Eye (tissue), 1 donor: Measurements from ENCODE around the gene YPEL3.
"Not testable (repeated sequence)": the region's sequence is repeated elsewhere in the genome, so short reads cannot be mapped to it uniquely, and the experiment has no call there.

Experiments
- DNase-seq: peaks from one replicate; pipeline ENCODE4 v3.0.0-alpha.2; 2015

YPEL3 gene

DNA sequence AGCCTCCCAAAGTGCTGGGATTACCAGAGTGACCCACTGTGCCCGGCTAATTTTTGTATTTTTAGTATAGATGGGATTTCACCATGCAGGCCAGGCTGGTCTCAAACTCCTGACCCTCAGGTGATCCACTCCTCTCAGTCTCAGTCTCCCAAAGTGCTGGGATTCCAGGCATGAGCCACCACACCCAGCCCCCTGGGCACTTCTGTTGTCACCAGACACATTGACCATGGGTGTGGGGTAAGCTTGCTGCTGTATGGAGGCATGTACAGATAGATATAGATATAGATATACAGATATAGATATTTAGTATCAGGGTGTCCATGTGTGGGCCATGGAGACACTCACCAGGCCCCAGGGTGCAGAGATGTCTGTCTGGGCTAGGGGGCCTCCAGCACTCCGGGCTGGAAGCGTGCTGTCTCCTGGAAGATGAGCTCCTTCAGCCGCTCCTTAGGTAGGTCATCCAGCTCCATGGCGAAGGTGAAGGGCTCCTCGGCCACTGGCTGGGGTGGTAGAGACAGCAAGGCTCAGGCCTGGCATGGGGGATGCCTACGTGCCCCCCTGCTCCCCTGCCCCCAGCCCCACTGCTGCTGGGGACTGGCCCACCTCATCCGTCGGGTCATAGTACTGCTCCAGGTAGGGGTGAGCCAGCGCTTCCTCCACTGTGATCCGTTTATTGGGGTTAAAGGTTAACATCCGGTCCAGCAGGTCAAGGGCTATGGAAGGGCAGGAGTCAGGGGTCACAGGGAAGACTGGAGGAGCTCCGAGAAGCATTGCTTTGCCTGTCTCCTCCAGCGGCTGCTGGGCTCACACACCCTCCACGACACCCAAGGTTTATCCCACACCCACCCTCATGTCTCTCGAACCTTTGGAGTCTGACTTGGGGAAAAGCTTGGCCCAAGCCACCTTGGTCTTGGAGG is 20.5 kb upstream of the YPEL3 start:
- DNase-seq: no peak

DNA sequence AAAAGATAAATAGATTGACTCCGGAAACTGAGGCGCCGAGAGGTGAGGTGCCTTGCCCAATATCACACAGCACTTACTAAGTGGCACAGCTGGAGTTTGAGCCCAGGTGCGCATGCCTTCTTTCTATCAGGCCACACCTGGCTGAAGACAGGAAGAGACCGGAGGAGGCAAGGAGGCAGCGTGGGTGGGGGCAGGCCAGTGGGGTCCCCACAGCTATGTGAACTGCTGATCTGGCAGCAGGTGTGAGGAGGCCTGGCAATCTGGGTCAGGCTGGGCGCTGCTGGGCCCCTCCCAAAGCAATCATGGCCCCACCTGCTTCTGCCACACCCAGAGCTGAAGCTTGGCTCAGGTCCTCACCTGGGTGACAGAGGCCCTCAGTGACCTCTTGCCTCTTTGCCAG is 19.2 kb upstream of the YPEL3 start:
- no peak for DNase-seq

DNA sequence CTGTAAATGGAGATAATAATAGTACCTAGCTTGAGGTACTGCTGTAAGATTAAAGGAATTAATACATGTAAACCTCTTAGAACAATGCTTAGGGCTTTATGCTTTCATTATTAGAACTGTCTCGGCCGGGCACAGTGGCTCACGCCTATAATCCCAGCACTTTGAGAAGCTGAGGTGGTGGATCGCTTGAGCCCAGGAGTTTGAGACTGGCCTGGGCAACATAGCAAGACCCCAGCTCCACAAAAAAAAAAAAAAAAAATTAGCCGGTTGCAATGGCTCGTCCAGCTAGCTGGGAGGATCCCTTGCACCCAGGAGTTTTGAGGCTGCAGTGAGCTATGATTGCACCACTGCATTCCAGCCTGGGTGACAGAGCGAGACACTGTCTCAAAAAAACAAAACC is 18.8 kb upstream of the YPEL3 start:
- DNase-seq: not testable (repeated sequence)

DNA sequence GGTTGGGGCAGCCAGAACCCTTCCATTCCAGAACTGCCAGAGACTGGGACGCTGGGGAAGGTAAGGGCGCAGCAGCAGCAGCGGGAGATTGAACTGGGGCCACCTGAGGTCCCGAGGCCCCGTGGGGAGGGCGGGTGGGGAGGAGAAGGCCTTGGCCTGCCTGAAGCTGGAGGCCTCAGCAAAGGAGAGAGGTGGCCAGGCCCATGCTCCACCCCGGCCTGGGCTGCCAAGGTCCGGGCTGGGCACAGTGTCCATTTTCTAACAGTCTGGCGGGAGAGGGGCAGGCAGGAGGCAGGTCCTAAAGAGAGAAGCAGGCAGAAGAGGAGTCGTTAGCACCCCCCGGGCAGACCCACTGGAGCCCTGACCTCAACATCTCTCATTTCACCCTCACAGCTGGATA is 18.4 kb upstream of the YPEL3 start:
- no peak for DNase-seq

DNA sequence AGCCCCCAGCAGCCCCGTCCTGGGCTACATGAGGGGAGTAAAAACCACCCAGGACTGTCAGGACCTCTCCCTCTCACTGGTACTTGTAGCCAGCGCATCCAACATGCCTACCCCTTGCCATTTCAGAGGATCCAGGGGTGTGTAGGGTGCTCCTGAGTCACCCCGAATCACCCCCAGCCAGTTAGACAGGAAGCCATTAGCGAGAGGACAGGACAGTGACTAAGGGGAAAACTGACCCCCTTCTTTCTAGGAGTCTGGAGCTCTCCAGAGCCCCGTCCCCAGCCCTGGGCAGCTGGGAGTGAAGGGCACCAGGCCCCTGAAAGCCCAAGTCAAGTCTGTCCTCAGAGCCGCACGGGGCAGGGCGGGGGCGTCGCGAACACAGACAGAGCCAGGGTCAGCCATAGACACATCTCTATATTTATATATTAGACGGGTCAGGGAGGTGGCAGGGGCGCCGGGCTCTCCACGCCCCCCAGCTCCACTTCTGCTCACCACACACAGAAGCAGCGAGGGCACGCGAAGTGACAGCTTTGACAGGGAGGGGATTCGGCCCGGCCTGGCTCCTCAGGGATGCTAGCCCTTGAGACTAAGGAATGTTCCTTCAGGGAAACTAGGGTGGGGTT is 17.8 kb upstream of the YPEL3 start:
- no peak for DNase-seq

DNA sequence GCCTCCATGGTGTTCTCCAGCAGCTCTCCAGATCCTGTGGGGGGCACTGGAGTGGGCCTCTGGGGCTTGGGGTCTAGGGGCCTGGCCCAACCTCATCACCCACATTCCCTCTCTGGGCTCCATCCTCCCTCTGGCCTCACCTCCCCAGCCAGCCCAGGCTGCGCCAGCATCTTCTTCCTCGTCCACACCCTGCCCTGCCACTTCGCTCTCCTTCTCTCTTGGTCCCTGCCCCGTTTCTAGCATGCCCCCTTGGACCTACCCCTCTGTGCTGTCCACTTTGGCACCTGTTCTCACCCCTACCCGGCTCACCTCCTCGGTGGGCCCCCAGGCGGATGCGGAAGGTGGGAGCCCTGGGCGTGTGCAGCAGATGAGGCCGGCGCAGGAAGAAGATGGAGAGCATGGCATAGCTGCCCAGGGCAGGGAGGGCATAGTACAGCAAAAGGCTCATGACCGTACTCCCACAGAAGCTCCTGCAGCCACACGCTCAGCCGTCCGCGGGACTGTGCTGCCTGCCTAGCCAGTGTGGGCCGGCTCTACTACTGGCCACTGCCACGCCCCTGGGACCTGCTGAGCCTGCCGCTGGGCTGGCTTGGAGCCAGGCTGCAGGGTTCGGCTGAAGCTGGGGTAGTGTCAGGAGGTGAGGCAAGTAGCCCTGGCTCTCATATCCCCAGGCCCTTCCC is 17.2 kb upstream of the YPEL3 start, which contains the start of gene GDPD3:
Gene GDPD3 (minus strand): TSS at position 507 of the 680 bp plus-strand sequence. CDS start 59 bp downstream, at position 448.
- DNase-seq: no peak

DNA sequence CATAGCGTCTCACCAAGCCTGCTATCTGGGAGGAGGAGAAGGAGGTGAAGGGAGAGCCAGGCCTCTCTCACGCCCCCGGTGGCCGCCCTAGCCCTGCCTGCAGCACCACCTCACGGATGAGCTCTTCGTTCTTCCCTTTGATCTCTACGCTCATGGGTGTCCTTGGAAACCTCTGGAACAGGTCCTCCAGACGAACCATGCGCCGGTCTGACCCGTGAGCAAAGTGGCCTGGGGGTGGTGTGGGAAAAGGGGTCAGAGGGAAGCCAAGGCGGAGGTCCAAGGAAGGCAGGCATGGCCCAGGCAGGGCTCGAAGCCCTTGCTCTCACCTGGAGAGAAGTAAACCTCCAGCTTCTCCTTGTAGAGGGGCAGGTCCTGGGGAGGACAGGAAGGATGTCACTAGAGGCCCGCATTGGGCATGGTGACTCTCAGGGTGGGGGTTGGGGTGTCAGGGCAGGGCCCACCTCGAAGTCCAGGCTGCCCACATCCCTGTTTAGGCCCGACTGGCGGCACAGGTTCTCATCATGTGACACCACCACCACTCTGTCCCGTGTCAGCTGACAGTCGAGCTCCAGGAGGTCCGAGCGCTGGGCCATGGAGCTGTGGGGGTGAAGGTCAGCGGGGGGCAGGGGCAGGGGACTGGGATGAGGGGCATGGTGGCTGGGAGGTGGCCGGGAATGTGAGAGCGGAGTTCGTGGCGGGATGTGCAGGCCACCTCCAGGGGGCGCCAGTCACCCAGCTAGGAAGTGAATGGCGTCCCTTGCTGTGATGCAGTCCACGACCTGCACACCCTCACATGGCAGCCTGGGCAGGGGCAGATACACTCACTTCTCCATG is 16.4 kb upstream of the YPEL3 start:
- no peak for DNase-seq

DNA sequence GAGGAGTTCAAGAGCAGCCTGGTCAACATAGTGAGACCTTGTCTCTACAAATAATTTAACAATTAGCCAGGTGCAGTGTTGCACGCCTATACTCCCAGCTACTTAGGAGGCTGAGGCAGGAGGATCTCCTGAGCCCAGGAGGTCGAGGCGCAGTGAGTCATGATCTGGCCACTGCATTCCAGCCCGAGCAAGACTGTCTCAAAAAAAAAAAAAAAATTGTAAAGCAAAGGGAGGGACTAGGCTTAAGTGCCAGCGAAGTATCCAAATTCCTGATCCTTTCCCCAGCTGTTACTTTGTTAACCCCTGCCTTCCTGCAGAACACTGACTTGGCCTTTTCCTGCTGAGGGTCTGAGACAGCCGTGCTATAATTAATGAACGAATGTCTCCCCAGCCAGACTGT is 14.6 kb upstream of the YPEL3 start:
- no peak for DNase-seq

DNA sequence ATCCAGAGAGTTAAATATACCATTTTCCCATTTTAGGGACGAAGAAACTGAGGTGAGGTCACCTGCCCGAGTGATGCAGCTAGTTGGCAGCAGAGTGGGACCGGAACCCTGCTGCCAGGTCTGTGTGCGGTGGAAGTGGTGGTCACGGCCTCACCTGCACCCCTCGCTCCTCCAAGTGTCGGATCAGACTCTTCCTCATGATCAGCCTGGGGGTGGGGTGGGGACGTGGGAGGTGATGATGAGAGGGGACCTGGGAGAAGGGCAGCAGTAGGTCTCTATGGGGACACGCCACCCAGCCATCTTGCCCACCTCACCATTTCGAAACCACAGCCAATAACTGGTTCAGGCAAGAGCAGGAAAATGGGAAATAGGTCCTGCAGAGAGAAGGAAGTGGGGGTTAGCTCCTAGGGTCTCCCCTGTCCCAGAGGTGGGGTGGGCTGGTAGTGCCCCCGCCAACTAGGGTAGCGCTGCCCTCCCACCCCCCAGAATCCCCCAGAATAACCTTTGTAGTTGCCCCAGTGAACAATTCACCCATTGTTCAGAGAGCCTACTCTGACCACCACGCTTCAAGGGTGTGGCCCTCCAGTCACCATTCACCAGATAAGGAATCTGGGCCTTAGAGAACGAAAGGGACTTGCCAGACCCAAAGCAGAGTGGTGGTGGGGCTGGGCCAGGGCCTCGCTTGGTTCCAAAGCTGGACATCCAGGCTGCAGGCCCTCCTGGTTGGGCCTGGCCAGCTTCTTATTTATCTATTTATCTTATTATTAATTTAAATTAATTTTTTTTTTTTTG is 12.2 kb upstream of the YPEL3 start:
- DNase-seq: no peak

DNA sequence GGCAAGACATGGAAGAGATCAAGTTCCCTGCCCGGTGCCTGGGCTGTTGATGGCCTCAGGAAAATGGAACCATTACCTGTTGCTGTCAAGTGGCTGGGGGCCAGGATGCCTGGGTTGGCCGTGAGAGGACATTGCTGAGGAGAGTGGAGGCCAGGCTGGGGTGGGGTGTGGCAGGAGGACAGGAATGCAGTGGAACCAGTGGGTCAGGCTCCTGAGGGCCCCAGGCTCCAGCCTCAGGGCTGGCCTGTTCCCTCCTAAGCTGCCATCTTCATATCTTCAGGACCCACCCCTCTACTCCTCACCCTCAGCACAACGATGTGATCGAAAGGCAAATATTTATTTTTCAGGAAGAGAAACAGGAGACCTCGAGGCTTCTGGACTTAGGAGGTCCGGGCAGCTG is 8.5 kb upstream of the YPEL3 start:
- DNase-seq: no peak

DNA sequence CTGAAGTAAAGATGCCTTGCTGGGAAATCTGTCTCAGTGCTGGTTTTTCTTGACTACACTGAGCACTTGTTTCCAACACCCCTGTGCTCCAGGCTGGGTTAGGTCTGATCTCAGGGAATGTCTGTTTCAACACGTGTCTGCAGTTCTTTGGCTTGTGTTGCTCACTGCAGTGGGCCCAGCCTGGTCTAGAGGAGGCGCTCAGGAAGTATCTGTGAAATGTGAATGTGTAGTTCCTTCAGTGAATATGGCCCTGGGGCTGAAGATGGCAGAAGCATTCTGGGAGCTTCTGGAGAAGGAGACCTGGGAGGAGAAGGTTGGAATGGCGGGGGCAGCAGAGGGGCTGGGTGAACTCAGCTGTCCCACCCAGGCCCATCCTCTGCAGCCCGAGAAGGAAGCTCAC is 8.1 kb upstream of the YPEL3 start:
- DNase-seq: no peak

DNA sequence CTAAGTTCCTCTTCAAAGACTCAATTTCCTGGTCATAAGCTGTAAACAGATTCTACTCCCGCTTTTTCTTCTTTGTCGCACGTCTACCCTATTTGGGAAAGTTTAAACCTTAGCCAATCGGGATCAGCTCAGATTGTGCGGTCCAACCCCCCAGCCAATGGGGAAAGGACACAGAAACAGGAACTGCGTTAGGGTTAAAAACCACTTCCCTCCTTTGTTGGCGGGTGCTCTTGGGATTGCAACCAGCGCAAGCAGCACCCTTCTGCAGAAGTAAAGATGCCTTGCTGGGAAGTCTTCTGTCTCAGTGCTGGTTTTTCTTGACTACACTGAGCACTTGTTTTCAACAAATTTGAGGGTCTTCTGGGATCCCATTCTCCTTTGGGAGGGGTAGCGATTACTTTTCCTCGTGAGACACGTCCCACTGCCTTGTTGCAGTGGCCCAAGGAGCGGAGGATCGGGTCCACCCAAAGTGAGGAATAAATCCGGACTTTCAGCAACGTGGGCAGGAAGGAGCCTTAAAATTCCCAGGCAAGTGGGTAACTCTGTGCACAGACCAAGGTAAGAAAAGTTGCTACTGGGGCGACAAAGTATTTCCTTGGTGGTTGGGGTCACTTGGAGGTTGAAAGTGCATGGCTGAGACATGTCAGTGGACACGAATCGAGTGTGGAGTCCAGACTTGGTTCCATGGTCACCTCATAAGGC is 1.0 kb upstream of the YPEL3 start:
- DNase-seq: no peak

DNA sequence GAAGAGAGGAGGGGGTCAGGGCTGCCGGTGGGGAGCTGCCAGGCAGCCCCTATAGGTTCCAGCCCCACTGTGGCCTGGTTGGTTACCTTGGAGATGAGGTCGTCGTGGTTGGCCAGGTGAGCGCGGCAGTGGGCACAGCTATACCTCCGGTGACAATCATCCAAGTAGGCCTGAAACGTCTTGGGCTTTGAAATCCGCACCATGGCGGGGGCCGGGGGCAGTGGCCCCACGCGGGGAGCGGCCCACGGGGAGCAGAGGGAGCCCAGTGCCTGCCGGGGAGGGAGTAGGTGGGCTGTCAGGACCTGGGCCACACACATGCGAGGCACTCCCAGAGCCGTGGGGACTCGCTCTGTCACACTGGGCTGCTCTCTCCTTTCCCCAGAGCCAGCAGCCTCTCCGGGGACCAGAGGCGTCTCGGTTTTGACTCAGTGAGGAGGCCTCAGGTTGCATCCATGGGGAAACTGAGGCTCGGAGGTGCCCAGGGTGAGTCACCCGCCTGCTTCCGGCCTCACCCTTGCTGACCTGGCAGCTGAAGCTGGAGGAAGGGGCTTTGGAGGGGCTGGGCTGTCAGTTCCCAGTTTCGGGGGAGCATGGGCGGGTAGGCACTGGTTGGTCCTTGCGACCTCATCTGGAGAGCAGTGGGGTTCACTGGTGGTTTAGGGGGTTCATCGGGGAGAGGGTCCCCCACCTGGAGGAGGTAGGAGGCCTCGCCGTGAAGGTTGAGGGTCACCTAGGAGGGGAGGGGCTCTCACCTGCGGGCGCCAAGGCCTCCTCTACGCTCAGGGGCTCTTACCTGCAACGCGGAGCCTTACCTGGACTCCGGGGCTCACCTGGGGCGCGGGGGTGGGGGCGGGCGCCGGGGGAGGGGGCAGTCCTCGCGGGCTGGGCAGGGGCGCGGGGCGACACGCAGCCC is 591 bp downstream of the YPEL3 start:
- DNase-seq: peak; percentile 37

DNA sequence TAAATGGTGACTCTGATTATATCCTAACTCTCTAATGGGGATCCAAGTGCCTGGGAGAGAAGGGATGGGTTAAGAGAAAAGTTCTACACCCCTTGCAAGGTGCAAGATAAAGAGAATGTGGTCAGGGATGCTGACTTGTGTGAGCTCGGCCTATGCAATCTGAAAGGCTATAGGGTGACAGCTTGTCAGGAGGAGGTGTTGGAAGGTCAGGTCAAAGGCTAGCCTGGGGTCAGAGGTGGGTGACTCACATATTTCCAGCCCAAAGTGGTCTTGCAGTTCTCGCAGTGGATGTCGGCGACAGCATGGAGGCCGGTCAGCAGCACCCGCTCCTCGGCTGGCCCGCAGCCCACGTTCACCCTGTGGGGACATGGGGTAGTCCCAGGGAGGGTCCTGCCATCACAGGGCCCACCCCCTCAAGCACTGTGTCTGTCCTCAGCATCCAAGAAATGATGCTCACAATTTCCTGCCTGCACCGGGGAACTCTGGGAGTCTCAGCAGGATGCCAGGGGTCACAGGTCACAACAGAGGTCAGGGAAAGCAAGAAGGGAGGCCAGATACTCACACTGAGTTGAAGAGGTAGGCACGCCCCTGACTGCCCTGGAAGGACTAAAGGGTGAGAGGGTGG is 1.4 kb downstream of the YPEL3 start:
- no peak for DNase-seq

DNA sequence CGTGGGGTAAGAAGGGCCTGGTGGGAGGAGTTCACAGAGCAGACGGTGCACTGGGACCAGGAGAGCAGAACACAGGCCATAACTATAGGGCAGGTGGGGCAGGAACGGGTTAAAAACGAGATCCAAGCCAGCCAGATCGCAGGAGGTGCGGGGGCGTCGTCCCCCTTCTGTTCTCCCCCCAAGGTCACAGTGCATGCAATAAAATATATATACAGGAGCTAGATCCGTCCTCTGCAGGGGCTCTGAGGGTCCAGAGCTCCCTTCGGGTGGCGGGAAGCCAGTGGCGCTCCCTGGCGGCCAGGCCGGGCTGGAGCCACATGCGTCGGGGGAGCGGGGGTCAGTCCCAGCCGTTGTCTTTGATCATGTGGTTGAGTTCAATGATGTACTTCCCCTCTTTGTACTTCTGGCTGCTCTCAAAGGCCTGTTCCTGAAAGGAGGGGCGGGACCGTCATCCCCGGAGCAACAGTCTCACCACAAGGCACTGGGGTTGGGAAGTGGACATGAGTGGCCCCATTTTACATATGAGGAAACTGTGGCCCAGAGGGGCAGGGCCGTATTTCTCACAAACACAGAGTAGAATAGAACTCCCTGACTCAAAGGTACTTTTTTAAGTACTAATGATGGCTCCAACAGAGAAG is 3.5 kb downstream of the YPEL3 start:
- peak; percentile 79 for DNase-seq

DNA sequence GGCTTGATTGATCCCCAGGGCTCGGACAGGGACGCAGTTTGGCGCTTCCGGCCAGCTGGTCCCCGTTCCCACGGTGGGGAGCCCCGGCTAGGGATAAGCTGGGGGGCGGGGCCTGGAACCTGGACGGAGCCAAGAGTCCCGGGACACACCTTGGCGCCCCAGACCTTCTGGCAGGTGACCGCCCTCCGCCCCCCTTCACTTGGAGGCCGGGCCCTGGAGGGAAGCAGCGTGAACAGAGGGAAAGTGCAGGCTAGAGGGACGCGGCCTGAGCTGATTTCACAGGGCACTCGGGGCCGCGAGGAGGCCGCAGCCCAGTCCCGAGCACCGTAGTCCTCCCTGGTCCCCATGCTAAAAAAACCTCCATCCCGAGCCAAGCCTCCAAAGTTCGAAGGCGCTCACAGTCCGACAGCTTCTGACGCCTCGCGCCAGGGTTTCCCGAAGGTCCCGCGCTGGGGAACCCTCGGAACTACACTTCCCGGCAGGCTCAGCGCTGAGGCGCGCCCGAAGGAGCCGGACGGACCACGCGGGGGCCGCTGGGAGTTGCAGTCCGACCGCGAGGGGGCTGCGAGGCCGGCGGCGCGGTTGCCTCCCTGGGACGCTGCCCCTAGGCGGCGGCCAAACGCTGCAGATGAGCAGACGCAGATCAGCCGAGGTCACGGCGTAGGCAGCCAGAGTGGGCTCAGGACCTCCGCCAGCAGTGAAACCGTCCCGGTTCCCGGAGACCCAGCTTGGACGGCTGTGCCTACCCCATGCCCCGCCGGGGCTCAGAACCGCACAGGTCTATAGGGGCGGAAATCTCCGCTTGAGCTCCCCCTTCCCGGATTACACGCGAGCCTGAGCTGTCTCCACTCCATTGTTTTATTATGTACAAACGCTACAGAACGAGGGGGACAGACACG is 4.3 kb downstream of the YPEL3 start, which contains the start of gene TBX6:
Gene TBX6 (minus strand): TSS at position 451 of the 899 bp plus-strand sequence. CDS start 731 bp downstream, outside the sequence.
- DNase-seq: peak; percentile 97

DNA sequence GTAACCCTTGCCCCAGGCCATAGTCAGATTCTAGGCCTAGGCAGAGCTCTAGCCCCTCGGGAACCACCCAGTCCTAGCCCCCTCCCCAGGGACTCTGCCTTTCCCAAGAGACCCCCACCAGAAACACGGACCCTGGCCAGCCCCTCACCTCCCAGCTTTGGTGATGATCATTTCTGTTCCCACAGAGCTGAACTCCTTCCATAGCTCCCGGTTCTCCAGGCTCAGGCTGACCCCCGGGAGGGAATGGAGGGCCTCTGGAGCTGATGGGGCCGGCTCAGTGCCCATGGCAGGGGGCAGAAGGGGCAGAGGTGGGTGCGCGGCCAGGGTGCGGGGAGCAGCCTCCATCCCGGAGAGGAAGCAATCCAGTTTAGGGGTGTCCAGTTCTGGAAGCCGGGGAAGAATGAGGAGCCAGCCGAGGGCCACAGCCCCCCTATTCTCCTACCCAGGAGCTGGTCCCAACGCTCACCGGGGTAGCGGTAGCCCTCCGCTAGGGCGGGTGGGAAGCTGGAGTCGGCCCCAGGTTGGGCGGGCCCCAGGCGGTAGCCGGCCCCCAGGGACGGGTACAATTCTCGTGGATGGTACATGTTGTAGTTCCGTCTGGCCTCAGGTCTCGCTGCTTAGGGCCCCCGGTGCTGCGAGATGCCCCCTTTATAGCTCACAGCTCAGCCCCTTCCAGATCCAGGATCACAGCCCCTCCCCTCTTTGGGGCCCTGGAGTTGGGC is 5.2 kb downstream of the YPEL3 start:
- no peak for DNase-seq
